GM12874 (cell line): ENCODE data around the gene FUT7.

Experiments used
- CTCF ChIP-seq: IDR thresholded peaks from 2 replicates; pipeline ENCODE4 v1.5.1; 2011; ENCODE audit warnings: low read depth, mild to moderate bottlenecking, control low read depth, low read length, moderate library complexity; ENCODE audit not compliant: insufficient read depth

Gene FUT7

GRCh38 chr9:136990242-136990911, 41.5 kb downstream of the FUT7 start:
- no peak for TF ChIP-seq CTCF

GRCh38 chr9:136988872-136989271, 43.0 kb downstream of the FUT7 start:
- TF ChIP-seq CTCF = no peak

GRCh38 chr9:136985853-136986252, 46.0 kb downstream of the FUT7 start:
- TF ChIP-seq CTCF = no peak

GRCh38 chr9:136985027-136985602, 46.8 kb downstream of the FUT7 start:
- TF ChIP-seq CTCF = no peak

GRCh38 chr9:136984464-136985026, 47.3 kb downstream of the FUT7 start:
- no peak for TF ChIP-seq CTCF

GRCh38 chr9:136983656-136984314, 48.1 kb downstream of the FUT7 start:
- no peak for TF ChIP-seq CTCF

GRCh38 chr9:136983167-136983566, 48.7 kb downstream of the FUT7 start:
- TF ChIP-seq CTCF = no peak
